ENCODE data around the gene CORIN.
"Not testable (repeated sequence)": the region's sequence is repeated elsewhere in the genome, so short reads cannot be mapped to it uniquely, and the experiment has no call there.

The CORIN gene

DNA sequence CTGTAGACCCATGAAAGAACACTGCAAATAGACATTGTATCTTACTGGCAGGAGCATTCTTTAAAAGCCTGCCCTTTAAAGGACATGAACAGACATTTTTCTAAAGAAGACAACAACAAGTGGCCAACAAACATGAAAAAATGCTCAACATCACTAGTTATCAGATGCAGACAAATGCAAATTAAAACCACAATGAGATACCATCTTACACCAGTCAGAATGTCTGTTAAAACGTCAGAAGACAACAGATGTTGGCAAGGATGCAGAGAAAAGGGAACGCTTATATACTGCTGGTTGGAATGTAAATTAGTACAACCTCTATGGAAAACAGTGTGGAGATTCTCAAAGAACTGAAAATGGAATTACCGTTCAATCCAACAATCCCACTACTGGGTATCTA, 275.6 kb downstream of the CORIN start:
- no peak for DNase-seq (ENCODE audit: low read depth in 2 of 2)

DNA sequence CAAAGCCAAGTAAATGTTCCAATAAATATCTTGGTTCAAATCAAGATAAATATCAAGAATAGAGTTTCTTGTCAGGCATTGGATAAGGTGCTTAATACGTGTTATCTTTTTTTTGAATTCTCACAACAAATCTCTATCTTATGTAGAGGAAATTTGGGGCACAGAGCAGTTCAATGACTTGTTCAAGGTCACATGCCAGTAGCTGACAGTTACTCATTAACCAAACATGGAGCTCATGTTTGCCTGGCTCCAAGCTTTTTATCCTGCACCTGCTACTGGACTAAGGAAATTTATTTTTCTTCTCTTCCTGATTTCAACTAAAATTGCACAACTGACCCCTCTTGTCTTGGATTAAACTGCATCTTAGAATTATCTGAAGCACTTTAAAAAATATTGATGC, 276.5 kb downstream of the CORIN start:
- DNase-seq (ENCODE audit: low read depth in 2 of 2) = no peak

DNA sequence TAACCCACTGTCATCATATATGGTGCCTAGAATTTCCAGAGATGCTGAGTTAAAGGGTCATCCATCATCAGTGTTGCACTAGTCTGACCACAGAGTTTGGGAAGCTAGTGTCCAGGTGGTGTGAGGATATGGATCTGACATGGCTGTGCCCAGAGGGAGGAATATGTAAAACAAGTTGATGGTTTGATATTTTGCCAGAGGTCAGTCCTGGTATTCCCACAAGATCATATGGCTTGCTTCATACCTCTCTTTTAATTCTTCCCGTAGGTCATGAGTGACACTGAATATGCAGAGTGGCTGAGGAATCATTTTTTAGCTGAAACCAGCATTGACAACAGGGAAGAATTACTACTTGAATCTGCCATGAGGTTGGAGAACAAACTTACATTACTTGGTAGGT, 277.2 kb downstream of the CORIN start:
- DNase-seq (ENCODE audit: low read depth in 2 of 2) = no peak

DNA sequence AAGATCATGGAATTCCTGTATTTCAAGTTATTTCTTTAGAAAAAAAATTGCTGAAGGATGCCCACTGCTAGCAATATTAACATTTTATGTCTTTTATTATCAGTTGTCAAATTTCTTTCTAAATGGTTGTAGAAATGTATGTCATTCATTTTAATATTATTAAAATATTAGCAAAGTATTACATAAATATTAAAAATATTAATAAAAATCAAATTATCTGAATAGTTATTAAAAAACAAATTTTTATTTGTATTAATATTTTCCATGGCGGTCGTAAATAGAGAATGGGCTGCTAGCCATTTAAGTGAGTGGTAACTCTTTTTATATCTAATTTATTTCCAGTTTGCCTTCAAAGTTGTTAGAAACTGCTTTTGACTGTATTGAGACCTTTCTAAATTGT, 280.6 kb downstream of the CORIN start:
- no peak for DNase-seq (ENCODE audit: low read depth in 2 of 2)

DNA sequence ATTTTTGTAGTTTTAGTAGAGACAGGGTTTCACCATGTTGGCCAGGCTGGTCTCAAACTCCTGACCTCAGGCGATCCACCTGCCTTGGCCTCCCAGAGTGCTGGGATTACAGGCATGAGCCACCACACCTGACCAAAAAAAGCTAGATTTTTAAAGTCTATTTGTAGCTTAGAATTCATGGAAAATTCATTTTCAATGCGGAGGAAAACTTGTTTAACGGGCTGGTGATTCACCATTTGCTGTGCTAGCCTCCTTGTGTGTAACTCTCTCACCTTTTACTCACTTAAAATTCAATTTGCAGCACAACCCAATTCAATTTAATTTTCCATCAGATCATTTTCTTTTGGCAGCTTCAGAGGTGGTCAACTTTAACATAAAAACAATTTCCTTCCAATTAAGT, 281.9 kb downstream of the CORIN start:
- not testable (repeated sequence) for DNase-seq (ENCODE audit: low read depth in 2 of 2)

DNA sequence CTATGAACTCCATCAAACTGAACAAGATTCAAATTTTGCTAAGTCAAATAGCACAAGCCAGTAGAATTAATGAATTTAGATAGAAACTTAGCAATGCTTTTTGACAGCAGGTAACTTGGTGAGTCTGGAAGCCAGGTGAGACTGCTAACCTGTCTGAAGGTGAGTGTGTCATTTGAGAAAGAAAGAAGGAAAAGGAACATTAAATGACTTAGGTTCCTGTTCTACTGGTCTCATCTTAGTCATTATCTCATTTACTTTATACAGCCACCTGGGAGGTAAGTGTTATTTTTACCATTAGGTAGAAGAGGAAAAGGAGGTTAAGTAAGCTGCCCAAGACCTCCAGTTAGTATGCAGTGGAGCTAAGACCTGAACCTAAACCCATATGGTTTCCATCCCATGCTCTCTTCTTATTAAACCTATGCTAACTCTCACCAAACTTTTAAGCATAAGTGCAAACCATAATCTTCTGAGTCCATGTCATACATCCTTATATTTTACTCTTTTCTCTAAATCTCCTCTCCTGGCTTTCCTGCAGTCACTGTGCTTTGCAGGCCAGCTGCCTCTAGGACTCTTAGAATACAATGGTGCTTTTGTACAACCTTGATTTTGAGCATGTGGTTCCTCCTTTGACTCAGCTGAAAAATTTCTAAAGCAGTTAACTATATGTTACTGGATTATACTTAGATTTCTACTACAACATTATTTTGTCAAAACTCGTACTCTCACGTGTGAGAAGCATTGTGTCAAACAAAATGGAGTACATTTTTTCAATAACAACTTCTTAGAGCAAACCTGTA, 284.3 kb downstream of the CORIN start:
- DNase-seq (ENCODE audit: low read depth in 2 of 2) = no peak

DNA sequence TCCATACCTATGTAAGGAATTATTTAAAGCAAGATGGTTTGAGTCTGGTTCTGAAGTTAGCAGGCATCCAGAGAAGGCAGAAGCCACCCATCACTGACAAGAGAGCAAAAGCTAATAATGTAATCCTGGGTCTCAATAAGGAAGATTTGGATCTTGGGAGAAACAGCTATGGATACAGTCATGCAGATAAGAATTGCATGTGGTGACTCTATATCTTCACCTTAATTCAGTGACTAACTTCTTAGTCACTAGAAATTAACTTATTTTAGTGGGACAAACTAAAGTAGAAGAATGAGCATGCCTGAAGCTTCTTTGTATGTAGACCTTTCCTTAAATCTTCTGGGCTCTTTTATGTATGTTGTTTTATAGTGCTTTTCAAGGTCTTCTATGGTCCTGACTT, 286.2 kb downstream of the CORIN start:
- DNase-seq (ENCODE audit: low read depth in 2 of 2) = no peak

DNA sequence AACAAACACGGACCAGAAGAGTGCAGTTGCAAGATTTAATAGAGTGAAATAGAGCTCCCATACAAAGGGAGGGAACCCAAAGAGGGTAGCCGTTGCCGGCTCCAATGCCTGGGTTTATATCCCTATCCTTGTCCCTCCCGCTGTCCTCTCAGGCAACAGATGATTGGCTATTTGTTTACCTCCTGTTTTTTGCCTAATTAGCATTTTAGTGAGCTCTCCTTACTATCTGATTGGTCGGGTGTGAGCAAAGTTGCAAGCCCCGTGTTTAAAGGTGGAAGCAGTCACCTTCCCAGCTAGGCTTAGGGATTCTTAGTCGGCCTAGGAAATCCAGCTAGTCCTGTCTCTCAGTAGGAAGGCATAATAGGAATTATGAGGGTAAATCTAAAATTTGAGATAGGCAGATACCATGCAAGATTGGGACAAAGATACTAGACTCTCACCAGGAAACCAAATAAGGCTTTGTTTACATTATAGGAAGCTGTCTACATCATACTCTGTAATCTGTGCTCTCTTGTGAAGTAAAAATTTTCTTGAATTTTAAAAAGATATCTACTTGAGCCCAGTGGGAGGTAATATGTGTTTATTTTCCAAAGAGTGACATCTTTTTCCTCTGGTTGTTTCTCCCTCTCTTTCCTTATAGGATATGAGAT, 286.8 kb downstream of the CORIN start:
- no peak for DNase-seq (ENCODE audit: low read depth in 2 of 2)

DNA sequence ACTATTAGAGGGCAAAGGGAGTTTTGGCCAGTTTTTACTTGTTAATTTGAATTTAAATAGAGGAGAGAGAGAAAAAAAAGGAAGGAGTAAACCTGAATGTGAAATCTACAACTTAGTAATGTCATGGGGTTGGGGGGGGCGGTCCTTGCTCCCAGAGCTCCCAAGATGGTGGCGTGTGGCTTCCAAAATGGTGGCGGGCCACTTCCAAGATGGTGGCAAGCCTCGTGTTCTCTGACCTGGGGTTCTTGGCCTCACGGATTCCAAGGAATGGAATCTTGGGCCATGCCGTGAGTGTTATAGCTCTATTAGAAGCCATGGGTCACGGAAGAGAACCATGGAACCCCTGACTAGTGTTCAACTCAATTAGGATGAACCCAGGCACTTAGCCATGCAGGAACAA, 287.5 kb downstream of the CORIN start:
- not testable (repeated sequence) for DNase-seq (ENCODE audit: low read depth in 2 of 2)
